Measurements from ENCODE around the gene RASGRF2.

DNA sequence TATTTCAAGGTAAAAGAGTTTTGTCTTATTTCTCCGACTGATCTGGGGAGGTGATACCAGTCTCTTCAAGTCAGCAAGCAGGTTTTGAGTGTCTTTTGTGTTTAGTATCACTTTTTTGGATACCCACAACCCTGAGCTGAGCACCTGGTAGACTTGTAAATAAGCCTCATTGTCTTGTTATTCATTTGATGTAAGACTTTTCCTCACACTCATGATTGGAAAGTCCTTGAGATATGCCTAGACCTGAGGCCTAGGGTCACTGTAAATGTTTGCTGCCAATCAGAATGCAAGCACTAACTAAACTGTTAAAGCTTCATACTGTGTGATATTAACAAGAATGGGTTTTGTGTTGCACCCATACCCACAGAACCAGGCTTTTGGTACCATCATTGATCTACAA is 172.2 kb downstream of the RASGRF2 start:
- no peak for TF ChIP-seq POLR2A (IDR thresholded peaks at IDR 0.05)
- TF ChIP-seq, protein P1, sequence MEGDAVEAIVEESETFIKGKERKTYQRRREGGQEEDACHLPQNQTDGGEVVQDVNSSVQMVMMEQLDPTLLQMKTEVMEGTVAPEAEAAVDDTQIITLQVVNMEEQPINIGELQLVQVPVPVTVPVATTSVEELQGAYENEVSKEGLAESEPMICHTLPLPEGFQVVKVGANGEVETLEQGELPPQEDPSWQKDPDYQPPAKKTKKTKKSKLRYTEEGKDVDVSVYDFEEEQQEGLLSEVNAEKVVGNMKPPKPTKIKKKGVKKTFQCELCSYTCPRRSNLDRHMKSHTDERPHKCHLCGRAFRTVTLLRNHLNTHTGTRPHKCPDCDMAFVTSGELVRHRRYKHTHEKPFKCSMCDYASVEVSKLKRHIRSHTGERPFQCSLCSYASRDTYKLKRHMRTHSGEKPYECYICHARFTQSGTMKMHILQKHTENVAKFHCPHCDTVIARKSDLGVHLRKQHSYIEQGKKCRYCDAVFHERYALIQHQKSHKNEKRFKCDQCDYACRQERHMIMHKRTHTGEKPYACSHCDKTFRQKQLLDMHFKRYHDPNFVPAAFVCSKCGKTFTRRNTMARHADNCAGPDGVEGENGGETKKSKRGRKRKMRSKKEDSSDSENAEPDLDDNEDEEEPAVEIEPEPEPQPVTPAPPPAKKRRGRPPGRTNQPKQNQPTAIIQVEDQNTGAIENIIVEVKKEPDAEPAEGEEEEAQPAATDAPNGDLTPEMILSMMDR (IDR thresholded peaks at IDR 0.05): no peak

Data from transverse colon (tissue), 3 donors.